GM10248 (cell line): Measurements from ENCODE around the gene COL19A1.

Source experiments
- CTCF ChIA-PET: fragments of 300-600 bp; sonication (Branson Sonifier 250); formaldehyde crosslinking; extraction: SDS; loops from one replicate; lab custom pipeline; 2021; ENCODE audit warnings: antibody characterized with exemption; lab: Yijun Ruan, JAX
- POLR2A ChIA-PET: fragments of 350-650 bp; sonication (Branson Sonifier 250); formaldehyde crosslinking; extraction: SDS; loops from one replicate; lab custom pipeline; 2020; ENCODE audit warnings: antibody characterized with exemption; lab: Yijun Ruan, JAX
- DNase-seq: peaks from one replicate; pipeline ENCODE4 v3.0.0; 2012; ENCODE audit errors: extremely low spot score
- CTCF ChIP-seq: IDR thresholded peaks from 2 replicates; pipeline ENCODE4 v1.5.1; 2012; ENCODE audit warnings: mild to moderate bottlenecking, low read depth; ENCODE audit errors: extremely low read depth, missing control alignments, control extremely low read depth

COL19A1 gene

GRCh38 chr6:70110126-70111022 lies 244.0 kb downstream of the COL19A1 start:
- DNase-seq, result no peak
- POLR2A ChIA-PET, result interaction anchor here (0.6 kb wide), 1 partner anchor 1026 kb away, joined by 7 read pairs; no protein-coding TSS in a partner anchor
- CTCF ChIA-PET, result interaction anchor here (1.0 to 4.0 kb wide), 9 partner anchors 8 to 375 kb away, joined by 3 to 23 read pairs (median 5); partner anchors contain the start of gene LMBRD1
- TF ChIP-seq CTCF, result no peak

GRCh38 chr6:70111737-70112136 lies 245.4 kb downstream of the COL19A1 start:
- TF ChIP-seq CTCF, result no peak
- CTCF ChIA-PET, result interaction anchor here (1.0 to 1.5 kb wide), 3 partner anchors 9 to 315 kb away, joined by 3 to 5 read pairs (median 5); partner anchors contain the start of gene LMBRD1
- DNase-seq, result no peak
- POLR2A ChIA-PET, result no interaction called here

GRCh38 chr6:70112716-70113115 lies 246.4 kb downstream of the COL19A1 start:
- TF ChIP-seq CTCF, result no peak
- ChIA-PET CTCF (interaction anchor here (0.7 to 2.7 kb wide), 6 partner anchors 10 to 318 kb away, joined by 3 to 8 read pairs (median 4); partner anchors contain the start of gene LMBRD1), POLR2A (no interaction called here)

GRCh38 chr6:70113171-70113570 lies 246.8 kb downstream of the COL19A1 start:
- CTCF ChIA-PET, result interaction anchor here (0.7 to 2.7 kb wide), 5 partner anchors 10 to 319 kb away, joined by 3 to 8 read pairs (median 3); no protein-coding TSS in a partner anchor
- DNase-seq, result no peak
- no peak for TF ChIP-seq CTCF
- POLR2A ChIA-PET, result no interaction called here

More at GRCh38 chr6:70112716-70113115, 246.4 kb downstream of the COL19A1 start:
- no peak for DNase-seq

- no peak for TF ChIP-seq CTCF
- no peak for DNase-seq
- POLR2A ChIA-PET, result no interaction called here
- CTCF ChIA-PET, result interaction anchor here (2.4 to 3.2 kb wide), 2 partner anchors 9 to 11 kb away, joined by 7 to 27 read pairs; no protein-coding TSS in a partner anchor
Observed at GRCh38 chr6:70118670-70119069, 252.3 kb downstream of the COL19A1 start.

- TF ChIP-seq CTCF, result no peak
- CTCF ChIA-PET, result interaction anchor here (2.4 to 3.2 kb wide), 2 partner anchors 10 to 12 kb away, joined by 7 to 27 read pairs; no protein-coding TSS in a partner anchor
- no peak for DNase-seq
- POLR2A ChIA-PET, result no interaction called here
Observed at GRCh38 chr6:70119218-70119835, 253.0 kb downstream of the COL19A1 start.
